GM18951 (cell line): ENCODE data around the gene KBTBD13.

Experiments used
- POLR2A ChIP-seq: IDR thresholded peaks from 4 replicates; pipeline ENCODE4 v1.6.1; 2011; ENCODE audit warnings: mild to moderate bottlenecking; ENCODE audit not compliant: insufficient read length, insufficient read depth; ENCODE audit errors: extremely low read depth
- in situ Hi-C: fragments of 300-500 bp; cut with MboI; formaldehyde crosslinking; loops from one replicate; pipeline ENCODE4 v1.12.0; 2022; ENCODE audit warnings: low sequenced_read_pairs, mixed read lengths, inconsistent platforms; ENCODE audit not compliant: unreplicated experiment

KBTBD13 gene

GRCh38 chr15:65105038-65105437 is 28.5 kb downstream of the KBTBD13 start:
- in situ Hi-C loops, result no loop called here
- TF ChIP-seq POLR2A, result no peak

GRCh38 chr15:65106011-65106590 is 29.6 kb downstream of the KBTBD13 start:
- in situ Hi-C loops, result no loop called here
- no peak for TF ChIP-seq POLR2A

- in situ Hi-C loops, result no loop called here
- no peak for TF ChIP-seq POLR2A
Measured at GRCh38 chr15:65110676-65111292, 34.2 kb downstream of the KBTBD13 start.

- in situ Hi-C loops, result no loop called here
- no peak for TF ChIP-seq POLR2A
Measured at GRCh38 chr15:65115086-65115485, 38.5 kb downstream of the KBTBD13 start, which contains the start of gene UBAP1L. Gene UBAP1L, minus strand, starts transcription at chr15:65115200. Its CDS starts 8,985 bp downstream, at chr15:65106215.

- in situ Hi-C loops, result no loop called here
- TF ChIP-seq POLR2A, result no peak
Measured at GRCh38 chr15:65115542-65115941, 39.0 kb downstream of the KBTBD13 start.
